ENCODE results near the gene ZNF276.

DNA sequence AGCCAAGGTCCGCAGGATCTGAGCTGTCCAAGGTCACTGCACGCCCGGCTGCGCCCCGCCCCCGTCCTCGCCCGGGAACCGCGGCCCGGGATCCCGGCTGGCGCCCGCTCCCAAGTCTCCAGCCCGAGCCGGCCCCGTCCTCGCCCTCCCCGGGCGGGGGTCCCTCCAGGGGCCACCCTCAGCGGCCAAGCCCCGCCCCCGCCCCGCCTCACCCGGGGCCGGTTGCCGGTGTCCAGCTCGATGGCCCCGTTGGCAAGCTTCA lies 855 bp upstream of the ZNF276 start:
- no peak for TF ChIP-seq FOXK2 (IDR thresholded peaks at IDR 0.05)
- no peak for TF ChIP-seq FOXM1 (IDR thresholded peaks at IDR 0.05; ENCODE audit: borderline replicate concordance)
- no peak for TF ChIP-seq NFRKB (IDR thresholded peaks at IDR 0.05)
- TF ChIP-seq SP1 (IDR thresholded peaks at IDR 0.05) = no peak
- TF ChIP-seq FOXA1 (IDR thresholded peaks at IDR 0.05) = no peak
- TF ChIP-seq CTBP1 (IDR thresholded peaks at IDR 0.05; ENCODE audit: borderline replicate concordance) = no peak
- no peak for TF ChIP-seq SUZ12 (IDR thresholded peaks at IDR 0.05)
- no peak for TF ChIP-seq BHLHE40 (IDR thresholded peaks at IDR 0.05; ENCODE audit: borderline replicate concordance)
- no peak for TF ChIP-seq ARNT (IDR thresholded peaks at IDR 0.05)

All from HEK293T (cell line).